Tibial artery (tissue), 4 donors: Measurements from ENCODE around the gene SP8.

ENCODE experiments used
- DNase-seq, 2 donors: peaks; one replicate each; pipeline ENCODE4 v3.0.0-alpha.2; 2019
- H3K27ac ChIP-seq, 2 donors: fragments of 200-600 bp; sonication (generic) in 1 of 2; 1 replicate in 1 of 2; 2 replicates in 1 of 2; pipeline ENCODE4 v1.5.1; 2018 to 2019; ENCODE audit warnings: mild to moderate bottlenecking in 1 of 2
- H3K27me3 ChIP-seq, 2 donors: fragments of 200-600 bp; sonication (generic) in 1 of 2; one replicate each; pipeline versions ENCODE4 v1.5.1 to v1.6.0; 2016 to 2019
- H3K36me3 ChIP-seq, 3 donors: fragments of 200-600 bp; sonication (generic) in 2 of 3; one replicate each; pipeline ENCODE4 v1.5.1; 2016 to 2019; ENCODE audit warnings: mild to moderate bottlenecking in 2 of 3
- H3K4me1 ChIP-seq, 4 donors: fragments of 200-600 bp; sonication (generic) in 2 of 4; 1 replicate in 3 of 4; 2 replicates in 1 of 4; pipeline ENCODE4 v1.5.1; 2016 to 2019
- H3K4me3 ChIP-seq, 2 donors: fragments of 200-600 bp; sonication (generic) in 1 of 2; 1 replicate in 1 of 2; 2 replicates in 1 of 2; pipeline ENCODE4 v1.5.1; 2018 to 2019; ENCODE audit warnings: mild to moderate bottlenecking in 2 of 2
- H3K9me3 ChIP-seq, 3 donors: fragments of 200-600 bp; sonication (generic) in 1 of 3; one replicate each; pipeline ENCODE4 v1.5.1; 2016 to 2019
- intact Hi-C: fragments of 100-400 bp; cut with DNase I; formaldehyde crosslinking; loops from one replicate; pipeline ENCODE4 v1.15.0; 2023; ENCODE audit warnings: low total_unique reads
- TF ChIP-seq, protein P1 (sequence below), 2 experiments: fragments of 200-600 bp in 1 of 2; fragments of 450-650 bp in 1 of 2; IDR thresholded peaks; one replicate each; pipeline ENCODE4 v1.5.1; 2017 to 2019; ENCODE audit warnings: antibody characterized with exemption in 2 of 2, mild to moderate bottlenecking in 1 of 2, moderate library complexity in 1 of 2

Gene SP8

DNA sequence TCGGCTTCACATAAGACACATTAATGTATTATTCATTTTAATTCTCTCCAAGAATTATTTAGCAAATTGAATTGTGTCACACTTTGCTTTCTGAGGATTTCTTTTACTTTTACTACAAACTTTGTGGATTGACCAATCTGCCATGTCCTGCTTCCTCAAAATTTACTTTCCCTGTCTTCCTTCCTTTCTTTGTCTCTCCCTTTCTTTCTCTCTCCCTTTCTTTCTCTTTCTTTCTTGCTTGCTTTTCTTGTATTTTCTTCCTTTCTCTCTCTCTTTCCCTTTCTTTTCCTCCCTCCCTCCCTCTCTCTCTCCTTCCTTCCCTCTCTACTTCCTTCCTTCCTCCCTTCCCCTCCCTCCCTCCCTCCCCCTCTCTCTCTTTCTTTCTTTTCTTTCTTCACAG lies 37.8 kb downstream of the SP8 start:
- intact Hi-C loops = no loop called here
- no peak for DNase-seq
- TF ChIP-seq, protein P1, sequence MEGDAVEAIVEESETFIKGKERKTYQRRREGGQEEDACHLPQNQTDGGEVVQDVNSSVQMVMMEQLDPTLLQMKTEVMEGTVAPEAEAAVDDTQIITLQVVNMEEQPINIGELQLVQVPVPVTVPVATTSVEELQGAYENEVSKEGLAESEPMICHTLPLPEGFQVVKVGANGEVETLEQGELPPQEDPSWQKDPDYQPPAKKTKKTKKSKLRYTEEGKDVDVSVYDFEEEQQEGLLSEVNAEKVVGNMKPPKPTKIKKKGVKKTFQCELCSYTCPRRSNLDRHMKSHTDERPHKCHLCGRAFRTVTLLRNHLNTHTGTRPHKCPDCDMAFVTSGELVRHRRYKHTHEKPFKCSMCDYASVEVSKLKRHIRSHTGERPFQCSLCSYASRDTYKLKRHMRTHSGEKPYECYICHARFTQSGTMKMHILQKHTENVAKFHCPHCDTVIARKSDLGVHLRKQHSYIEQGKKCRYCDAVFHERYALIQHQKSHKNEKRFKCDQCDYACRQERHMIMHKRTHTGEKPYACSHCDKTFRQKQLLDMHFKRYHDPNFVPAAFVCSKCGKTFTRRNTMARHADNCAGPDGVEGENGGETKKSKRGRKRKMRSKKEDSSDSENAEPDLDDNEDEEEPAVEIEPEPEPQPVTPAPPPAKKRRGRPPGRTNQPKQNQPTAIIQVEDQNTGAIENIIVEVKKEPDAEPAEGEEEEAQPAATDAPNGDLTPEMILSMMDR (IDR thresholded peaks at IDR 0.05) = no peak
- Histone ChIP-seq H3K27me3 (no peaks in the 10 kb centered on the region), H3K4me3 (no peak overlapping the region), H3K9me3 (no peaks in the 10 kb centered on the region), H3K4me1 (no peaks in the 10 kb centered on the region), H3K36me3 (no peaks in the 10 kb centered on the region), H3K27ac (no peak overlapping the region)

DNA sequence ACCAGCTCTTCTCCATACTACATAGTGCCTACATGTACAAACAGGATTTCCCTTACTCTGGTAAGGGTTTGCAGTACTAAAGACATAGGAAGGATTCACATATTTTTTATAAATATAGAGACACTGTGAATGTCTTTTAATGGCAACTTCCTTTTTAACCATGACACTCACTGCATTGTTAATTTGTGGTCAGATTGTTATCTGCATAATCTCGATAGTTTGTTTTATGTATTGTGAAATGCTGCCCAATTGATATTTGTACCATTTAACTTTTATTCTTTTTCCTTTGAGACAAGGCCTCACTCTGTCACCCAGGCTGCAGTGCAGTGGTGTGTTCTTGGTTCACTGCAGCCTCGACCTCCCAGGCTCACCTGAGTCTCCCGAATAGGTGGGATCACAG lies 39.7 kb downstream of the SP8 start:
- intact Hi-C loops = no loop called here

DNA sequence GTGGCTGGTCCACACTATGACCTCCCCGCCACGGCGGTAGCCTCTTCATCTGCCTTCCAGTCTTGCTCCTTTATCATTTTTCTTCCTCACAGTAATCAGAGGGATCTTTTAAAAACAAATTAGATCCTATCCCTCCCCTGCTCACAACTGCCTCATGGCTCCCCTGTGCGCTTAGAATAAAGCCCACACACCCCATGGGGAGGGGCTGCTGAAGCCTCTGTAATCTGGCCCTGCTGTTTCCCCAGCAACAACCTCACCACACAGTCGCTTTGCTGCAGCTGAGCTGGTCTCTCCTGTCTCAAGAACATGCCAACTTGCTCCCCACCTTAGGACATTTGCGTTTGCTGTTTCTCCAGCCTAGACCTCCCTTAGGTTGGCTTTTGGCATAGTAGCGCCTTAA lies 41.0 kb downstream of the SP8 start:
- Histone ChIP-seq H3K9me3 (no peaks in the 10 kb centered on the region), H3K4me1 (no peaks in the 10 kb centered on the region), H3K36me3 (no peaks in the 10 kb centered on the region), H3K4me3 (no peak overlapping the region), H3K27ac (no peak overlapping the region), H3K27me3 (no peaks in the 10 kb centered on the region)
- no peak for DNase-seq
- intact Hi-C loops = no loop called here
- TF ChIP-seq, protein P1 (IDR thresholded peaks at IDR 0.05) = no peak

More for the DNA sequence above, 39.7 kb downstream of the SP8 start:
- Histone ChIP-seq H3K4me1 (no peaks in the 10 kb centered on the region), H3K36me3 (no peaks in the 10 kb centered on the region), H3K27ac (no peak overlapping the region), H3K4me3 (no peak overlapping the region), H3K27me3 (no peaks in the 10 kb centered on the region), H3K9me3 (no peaks in the 10 kb centered on the region)
- no peak for DNase-seq
- TF ChIP-seq, protein P1 (IDR thresholded peaks at IDR 0.05) = no peak

DNA sequence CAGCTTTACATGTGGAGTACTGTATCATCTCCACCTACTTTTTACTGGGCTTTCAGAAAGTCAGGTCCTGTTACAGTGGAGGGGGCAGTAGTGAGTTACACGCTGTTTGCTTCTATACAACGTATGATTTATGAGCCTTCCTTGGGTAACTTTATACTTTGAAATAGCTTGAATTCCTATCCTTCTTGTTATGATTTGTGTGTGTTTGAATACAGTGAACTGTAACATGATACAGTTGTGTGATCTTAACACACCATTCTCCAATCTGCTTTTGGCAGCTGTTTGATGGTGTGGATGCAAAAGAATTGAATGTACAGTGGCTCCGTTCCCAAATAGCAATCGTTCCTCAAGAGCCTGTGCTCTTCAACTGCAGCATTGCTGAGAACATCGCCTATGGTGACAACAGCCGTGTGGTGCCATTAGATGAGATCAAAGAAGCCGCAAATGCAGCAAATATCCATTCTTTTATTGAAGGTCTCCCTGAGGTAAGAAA lies 41.7 kb downstream of the SP8 start:
- Histone ChIP-seq H3K27ac (no peak overlapping the region), H3K4me1 (no peaks in the 10 kb centered on the region), H3K36me3 (no peaks in the 10 kb centered on the region), H3K4me3 (no peak overlapping the region), H3K9me3 (no peaks in the 10 kb centered on the region), H3K27me3 (no peaks in the 10 kb centered on the region)
- no peak for DNase-seq
- intact Hi-C loops = no loop called here
- TF ChIP-seq, protein P1 (IDR thresholded peaks at IDR 0.05) = no peak

DNA sequence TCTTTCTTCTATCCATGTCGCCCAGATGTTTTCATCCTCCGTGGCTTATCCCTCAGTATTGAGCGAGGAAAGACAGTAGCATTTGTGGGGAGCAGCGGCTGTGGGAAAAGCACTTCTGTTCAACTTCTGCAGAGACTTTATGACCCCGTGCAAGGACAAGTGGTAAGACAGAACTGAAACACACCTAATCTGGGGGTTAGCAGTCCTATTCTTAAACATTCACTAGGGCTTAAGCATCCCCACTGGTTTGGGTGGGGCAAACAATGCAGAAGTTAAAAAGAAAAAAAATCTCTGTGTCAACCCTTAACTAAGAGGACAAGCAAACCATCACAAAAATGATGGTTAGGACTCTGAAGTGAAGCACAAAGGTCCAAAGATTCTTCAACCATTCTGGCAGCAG lies 43.8 kb downstream of the SP8 start:
- TF ChIP-seq, protein P1 (IDR thresholded peaks at IDR 0.05) = no peak
- Histone ChIP-seq H3K4me1 (no peaks in the 10 kb centered on the region), H3K4me3 (no peak overlapping the region), H3K27me3 (no peaks in the 10 kb centered on the region), H3K9me3 (no peaks in the 10 kb centered on the region), H3K27ac (no peak overlapping the region), H3K36me3 (no peaks in the 10 kb centered on the region)
- intact Hi-C loops = no loop called here
- no peak for DNase-seq

DNA sequence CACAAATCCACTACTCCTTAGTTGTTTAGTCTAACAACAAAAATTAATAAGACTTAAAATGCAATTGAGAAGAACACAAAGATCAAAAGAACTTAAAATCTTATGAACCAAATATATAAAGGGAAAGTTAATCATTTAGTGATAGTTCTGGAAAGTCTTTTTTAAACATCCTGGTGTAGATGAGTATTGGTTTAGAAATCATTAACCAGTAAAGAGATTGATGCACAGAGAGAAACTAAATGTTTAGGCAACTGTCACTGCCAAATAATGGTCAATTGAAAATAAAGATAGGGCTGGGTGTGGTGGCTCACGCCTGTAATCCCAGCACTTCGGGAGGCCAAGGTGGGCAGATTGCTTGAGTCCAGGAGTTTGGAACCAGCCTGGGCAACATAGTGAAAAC lies 44.9 kb downstream of the SP8 start:
- TF ChIP-seq, protein P1 (IDR thresholded peaks at IDR 0.05) = no peak
- Histone ChIP-seq H3K4me3 (no peak overlapping the region), H3K36me3 (no peaks in the 10 kb centered on the region)

More for the DNA sequence above, 44.9 kb downstream of the SP8 start:
- Histone ChIP-seq H3K27me3 (no peaks in the 10 kb centered on the region), H3K27ac (no peak overlapping the region), H3K4me1 (no peaks in the 10 kb centered on the region), H3K9me3 (no peaks in the 10 kb centered on the region)
- no peak for DNase-seq
- intact Hi-C loops = no loop called here
